Stimulated activated CD4-positive, alpha-beta T cell treated with anti-CD3 and anti-CD28 coated beads, Interleukin-15, amount 100 ng/mL, for 48 hours (primary cell): ENCODE results near the gene NPPB.

Experiments used
- DNase-seq, 2 donors: peaks; one replicate each; pipeline ENCODE4 v3.0.0-alpha.2; 2020; ENCODE audit warnings: low read depth in 2 of 2

NPPB gene

GRCh38 chr1:11881749-11882441 lies 23.1 kb upstream of the NPPB start:
- DNase-seq = no peak

- DNase-seq = no peak
Observed at GRCh38 chr1:11880911-11881748, 22.4 kb upstream of the NPPB start.

GRCh38 chr1:11880181-11880575 lies 21.4 kb upstream of the NPPB start:
- no peak for DNase-seq

- no peak for DNase-seq
Observed at GRCh38 chr1:11879311-11880180, 20.8 kb upstream of the NPPB start.

GRCh38 chr1:11878891-11879190 lies 20.1 kb upstream of the NPPB start:
- no peak for DNase-seq

- DNase-seq = no peak
Observed at GRCh38 chr1:11878081-11878890, 19.5 kb upstream of the NPPB start.

- no peak for DNase-seq
Observed at GRCh38 chr1:11877074-11877473, 18.3 kb upstream of the NPPB start.

- DNase-seq = no peak
Observed at GRCh38 chr1:11875094-11875493, 16.3 kb upstream of the NPPB start.

GRCh38 chr1:11874624-11875023 lies 15.9 kb upstream of the NPPB start:
- no peak for DNase-seq

- no peak for DNase-seq
Observed at GRCh38 chr1:11874258-11874562, 15.5 kb upstream of the NPPB start.

- no peak for DNase-seq
Observed at GRCh38 chr1:11873395-11874257, 14.9 kb upstream of the NPPB start.

- no peak for DNase-seq
Observed at GRCh38 chr1:11872545-11872944, 13.8 kb upstream of the NPPB start.

- DNase-seq = no peak
Observed at GRCh38 chr1:11869650-11870207, 11.0 kb upstream of the NPPB start.

GRCh38 chr1:11869104-11869503 lies 10.4 kb upstream of the NPPB start:
- no peak for DNase-seq

- DNase-seq = no peak
Observed at GRCh38 chr1:11868331-11868980, 9.7 kb upstream of the NPPB start.

- no peak for DNase-seq
Observed at GRCh38 chr1:11862890-11863289, 4.1 kb upstream of the NPPB start.

GRCh38 chr1:11860587-11860986 lies 1.8 kb upstream of the NPPB start:
- DNase-seq = no peak

GRCh38 chr1:11860083-11860482 lies 1.3 kb upstream of the NPPB start:
- no peak for DNase-seq

- DNase-seq = peak; percentile 35 to 41
Observed at GRCh38 chr1:11858968-11859871, 475 bp upstream of the NPPB start.
